Keratinocyte (primary cell): ENCODE data around the gene ZNF629.
A peak's percentile ranks its signal among the peaks of the same experiment; 100 is the strongest.

Experiments
- CTCF ChIP-seq, 3 experiments: IDR thresholded peaks in 1 of 3; conservative IDR thresholded peaks in 1 of 3; optimal IDR thresholded peaks in 1 of 3; 2 replicates in 2 of 3; 3 replicates in 1 of 3; pipeline versions ENCODE3 to v1.5.1; 2011; ENCODE audit warnings: low read length in 3 of 3, mild to moderate bottlenecking in 3 of 3, moderate library complexity in 2 of 3, control low read depth in 1 of 3, inconsistent platforms in 1 of 3; ENCODE audit not compliant: insufficient read depth in 2 of 3; ENCODE audit errors: extremely low read depth in 1 of 3
- EZH2 ChIP-seq: IDR thresholded peaks from one replicate; pipeline ENCODE4 v1.6.1; 2012; ENCODE audit warnings: inconsistent platforms, mild to moderate bottlenecking, low read length, moderate library complexity

- peak in 1 of 3 experiments; percentile 20 for TF ChIP-seq CTCF (optimal IDR thresholded peaks at IDR 0.05 in 1 of 3, IDR thresholded peaks at IDR 0.05 in 1 of 3, conservative IDR thresholded peaks at IDR 0.05 in 1 of 3; ENCODE audit: extremely low read depth in 1 of 3, insufficient read depth in 2 of 3, low read length in 3 of 3)
- no peak for TF ChIP-seq EZH2
Observed at GRCh38 chr16:30805370-30806169, 18.6 kb upstream of the ZNF629 start.
